ENCODE data around the gene TM4SF18. TPM values are rescaled to one million over a fixed set of nuclear protein-coding genes. Genes with fewer than 3 reads are reported as not detected.

TM4SF18 gene
- total and polyA plus RNA-seq, 2 experiments from 2014 or later: 1.6 to 2.0 TPM

DNA sequence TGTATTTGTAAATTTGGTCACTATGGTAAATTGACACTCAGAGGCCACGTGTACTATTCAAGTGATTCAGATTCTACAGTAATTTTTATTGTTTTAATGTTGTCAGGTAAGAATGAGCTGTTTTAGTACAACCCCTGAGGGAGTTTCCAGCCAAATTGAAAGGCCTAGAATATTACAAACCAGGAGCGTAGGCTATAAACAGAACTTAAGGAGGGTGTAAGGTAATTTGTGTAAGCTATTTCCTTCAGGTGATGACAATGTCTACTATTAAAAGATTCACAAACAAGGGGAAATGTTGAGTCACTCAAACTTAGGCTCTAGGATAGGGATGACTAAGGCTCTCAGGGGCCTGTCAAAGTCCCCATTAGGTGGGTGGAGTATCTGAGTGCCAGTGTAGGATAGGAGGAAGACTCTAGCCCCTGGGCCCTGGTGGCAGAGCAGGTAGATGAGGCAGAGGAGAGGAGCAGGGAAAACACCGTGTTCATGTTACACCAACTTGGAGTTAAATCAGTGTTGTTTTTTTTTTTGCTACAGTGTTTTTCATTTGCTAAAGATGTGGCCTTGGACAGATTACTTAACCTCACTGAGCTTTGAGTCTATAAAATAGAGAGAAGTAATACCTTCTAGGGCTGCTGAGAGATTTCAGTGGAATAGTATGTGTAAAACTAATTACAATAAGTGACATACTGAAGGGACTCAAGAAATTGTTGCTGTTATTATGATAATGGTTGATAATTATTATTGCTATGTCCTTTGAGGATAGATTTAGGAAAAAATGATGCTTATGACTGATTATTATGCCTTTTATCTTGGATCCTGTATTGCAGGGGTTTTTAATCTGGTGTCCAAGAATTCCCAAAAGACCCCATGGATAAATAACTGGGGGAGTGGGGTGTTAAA lies 33.8 kb upstream of the TM4SF18 start (continued):
- TF ChIP-seq, protein P1, sequence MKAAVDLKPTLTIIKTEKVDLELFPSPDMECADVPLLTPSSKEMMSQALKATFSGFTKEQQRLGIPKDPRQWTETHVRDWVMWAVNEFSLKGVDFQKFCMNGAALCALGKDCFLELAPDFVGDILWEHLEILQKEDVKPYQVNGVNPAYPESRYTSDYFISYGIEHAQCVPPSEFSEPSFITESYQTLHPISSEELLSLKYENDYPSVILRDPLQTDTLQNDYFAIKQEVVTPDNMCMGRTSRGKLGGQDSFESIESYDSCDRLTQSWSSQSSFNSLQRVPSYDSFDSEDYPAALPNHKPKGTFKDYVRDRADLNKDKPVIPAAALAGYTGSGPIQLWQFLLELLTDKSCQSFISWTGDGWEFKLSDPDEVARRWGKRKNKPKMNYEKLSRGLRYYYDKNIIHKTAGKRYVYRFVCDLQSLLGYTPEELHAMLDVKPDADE (IDR thresholded peaks at IDR 0.05): no peak

DNA sequence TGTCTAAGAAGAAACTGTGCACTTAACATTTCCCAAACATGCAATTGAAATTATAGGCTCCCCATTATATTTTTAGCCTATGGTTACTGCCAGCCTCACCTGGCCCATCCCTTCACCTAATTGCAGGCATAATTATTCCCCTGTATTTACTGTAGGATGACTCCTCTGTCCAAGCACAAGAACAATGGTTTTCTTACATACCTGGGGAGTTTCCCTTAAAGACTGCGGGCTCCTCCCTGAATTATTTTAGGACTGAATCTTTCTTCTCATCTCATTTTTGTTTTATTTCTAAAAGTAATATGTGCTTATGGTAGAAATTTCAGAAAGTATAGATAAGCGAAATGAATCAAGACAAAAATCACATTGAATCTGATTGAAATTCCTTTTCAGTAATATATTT lies 32.6 kb upstream of the TM4SF18 start:
- peaks cover 45% of the 10 kb centered on the region for H3K4me1 Mint-ChIP-seq
- no peaks in the 10 kb centered on the region for H3K36me3 Mint-ChIP-seq (ENCODE audit: low read depth)
- H3K9me3 Mint-ChIP-seq: no peaks in the 10 kb centered on the region
- Histone ChIP-seq H3K27ac (ENCODE audit: low read depth) (no peak overlapping the region), H3K4me3 (no peak overlapping the region), H3K4me1 (ENCODE audit: insufficient read depth) (peaks cover 44% of the 10 kb centered on the region), H3K79me2 (replicated peaks; ENCODE audit: insufficient read depth) (no peaks in the 10 kb centered on the region), H3K4me2 (no peak overlapping the region), H3K9me2 (ENCODE audit: insufficient read depth) (no peaks in the 10 kb centered on the region), H2AFZ (no peak overlapping the region), H3F3A (replicated peaks; ENCODE audit: low read depth) (no peaks in the 10 kb centered on the region), H3K27me3 (ENCODE audit: insufficient read depth) (no peaks in the 10 kb centered on the region), H3K36me3 (ENCODE audit: insufficient read depth) (no peaks in the 10 kb centered on the region), H4K20me1 (replicated peaks; ENCODE audit: insufficient read depth) (no peaks in the 10 kb centered on the region)
- DNase-seq (ENCODE audit: low spot score) (no peak), ATAC-seq (no peak)
- peaks cover 4% of the 10 kb centered on the region for H3K27me3 Mint-ChIP-seq (ENCODE audit: insufficient read depth, low read depth, poor library complexity)
- TF ChIP-seq, protein P2, sequence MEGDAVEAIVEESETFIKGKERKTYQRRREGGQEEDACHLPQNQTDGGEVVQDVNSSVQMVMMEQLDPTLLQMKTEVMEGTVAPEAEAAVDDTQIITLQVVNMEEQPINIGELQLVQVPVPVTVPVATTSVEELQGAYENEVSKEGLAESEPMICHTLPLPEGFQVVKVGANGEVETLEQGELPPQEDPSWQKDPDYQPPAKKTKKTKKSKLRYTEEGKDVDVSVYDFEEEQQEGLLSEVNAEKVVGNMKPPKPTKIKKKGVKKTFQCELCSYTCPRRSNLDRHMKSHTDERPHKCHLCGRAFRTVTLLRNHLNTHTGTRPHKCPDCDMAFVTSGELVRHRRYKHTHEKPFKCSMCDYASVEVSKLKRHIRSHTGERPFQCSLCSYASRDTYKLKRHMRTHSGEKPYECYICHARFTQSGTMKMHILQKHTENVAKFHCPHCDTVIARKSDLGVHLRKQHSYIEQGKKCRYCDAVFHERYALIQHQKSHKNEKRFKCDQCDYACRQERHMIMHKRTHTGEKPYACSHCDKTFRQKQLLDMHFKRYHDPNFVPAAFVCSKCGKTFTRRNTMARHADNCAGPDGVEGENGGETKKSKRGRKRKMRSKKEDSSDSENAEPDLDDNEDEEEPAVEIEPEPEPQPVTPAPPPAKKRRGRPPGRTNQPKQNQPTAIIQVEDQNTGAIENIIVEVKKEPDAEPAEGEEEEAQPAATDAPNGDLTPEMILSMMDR (conservative IDR thresholded peaks at IDR 0.05; ENCODE audit: low read depth in 2 of 2): no peak
- TF ChIP-seq JUNB (IDR thresholded peaks at IDR 0.05; ENCODE audit: unreplicated experiment) (no peak), STAT1 (IDR thresholded peaks at IDR 0.05; ENCODE audit: unreplicated experiment) (no peak), REST (IDR thresholded peaks at IDR 0.05; ENCODE audit: unreplicated experiment) (no peak), EZH2 (IDR thresholded peaks at IDR 0.05; ENCODE audit: low read depth, unreplicated experiment) (no peak), EZH2phosphoT487 (IDR thresholded peaks at IDR 0.05; ENCODE audit: unreplicated experiment) (no peak)
- H3K4me3 Mint-ChIP-seq: no peak overlapping the region
- H3K27ac Mint-ChIP-seq: no peak overlapping the region
